NCI-H748 (cell line): ENCODE measurements around the gene TMEM52.

ENCODE experiments used
- DNase-seq: peaks from one replicate; lab custom pipeline; 2025; ENCODE audit not compliant: unreplicated experiment; lab: John Stamatoyannopoulos, UW

The TMEM52 gene

DNA sequence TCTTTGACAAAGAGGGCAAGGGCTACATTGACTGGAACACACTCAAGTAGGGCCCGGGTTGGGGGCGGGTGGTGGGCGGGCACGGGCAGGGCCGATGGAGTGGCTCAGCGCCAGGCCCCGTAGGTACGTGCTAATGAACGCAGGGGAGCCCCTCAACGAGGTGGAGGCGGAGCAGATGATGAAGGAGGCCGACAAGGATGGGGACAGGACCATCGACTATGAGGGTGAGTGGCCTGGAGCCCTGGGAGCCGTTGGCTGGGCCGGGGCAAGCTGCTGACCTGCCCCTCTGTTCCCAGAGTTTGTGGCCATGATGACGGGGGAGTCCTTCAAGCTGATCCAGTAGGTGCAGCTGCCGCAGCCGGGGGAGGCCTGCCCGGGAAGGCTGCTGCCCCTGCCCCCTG, 2.2 kb downstream of the TMEM52 start:
- DNase-seq, result no peak

- DNase-seq, result no peak
Measured at GRCh38 chr1:1915911-1916840, 2.9 kb downstream of the TMEM52 start.

DNA sequence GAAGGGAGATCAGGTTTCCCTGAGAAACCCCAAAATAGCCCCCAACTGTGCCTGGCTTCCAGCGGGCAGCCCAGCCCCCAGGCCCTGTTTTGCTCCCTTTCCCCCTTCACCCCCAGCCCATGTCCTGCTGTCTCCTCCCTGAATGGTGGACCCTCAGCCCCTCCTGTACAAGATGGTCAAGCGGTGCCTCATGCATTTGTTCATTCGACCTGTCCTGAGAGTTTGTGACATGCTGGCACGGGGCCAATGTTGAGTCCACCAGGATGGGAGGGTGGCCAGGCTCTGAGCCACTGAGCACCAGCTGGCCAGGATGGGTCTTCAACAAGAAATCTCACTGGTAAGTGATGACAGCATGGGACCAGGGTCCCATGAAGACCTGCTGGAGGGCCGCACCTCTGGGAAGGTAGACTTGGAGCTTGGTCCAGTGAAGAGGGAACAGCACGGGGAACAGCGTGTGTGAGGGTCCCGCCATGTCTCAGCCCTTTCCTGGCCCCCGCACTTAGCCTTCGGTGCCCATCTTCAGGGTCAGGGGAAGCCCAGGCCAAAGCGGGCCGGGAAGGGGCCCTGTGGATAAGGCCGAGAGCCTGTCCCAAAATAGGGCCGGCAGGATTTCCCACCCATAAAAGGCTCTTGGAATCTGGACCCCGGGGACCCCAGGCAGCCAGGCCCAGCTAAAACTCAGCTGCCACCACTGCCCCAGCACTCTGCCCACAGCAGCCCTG, 3.9 kb downstream of the TMEM52 start, which contains the start of gene CALML6:
TSS of gene CALML6 (plus strand) at position 290 of the 722 bp plus-strand sequence. CDS start at position 311, 21 bp downstream.
- DNase-seq, result no peak

DNA sequence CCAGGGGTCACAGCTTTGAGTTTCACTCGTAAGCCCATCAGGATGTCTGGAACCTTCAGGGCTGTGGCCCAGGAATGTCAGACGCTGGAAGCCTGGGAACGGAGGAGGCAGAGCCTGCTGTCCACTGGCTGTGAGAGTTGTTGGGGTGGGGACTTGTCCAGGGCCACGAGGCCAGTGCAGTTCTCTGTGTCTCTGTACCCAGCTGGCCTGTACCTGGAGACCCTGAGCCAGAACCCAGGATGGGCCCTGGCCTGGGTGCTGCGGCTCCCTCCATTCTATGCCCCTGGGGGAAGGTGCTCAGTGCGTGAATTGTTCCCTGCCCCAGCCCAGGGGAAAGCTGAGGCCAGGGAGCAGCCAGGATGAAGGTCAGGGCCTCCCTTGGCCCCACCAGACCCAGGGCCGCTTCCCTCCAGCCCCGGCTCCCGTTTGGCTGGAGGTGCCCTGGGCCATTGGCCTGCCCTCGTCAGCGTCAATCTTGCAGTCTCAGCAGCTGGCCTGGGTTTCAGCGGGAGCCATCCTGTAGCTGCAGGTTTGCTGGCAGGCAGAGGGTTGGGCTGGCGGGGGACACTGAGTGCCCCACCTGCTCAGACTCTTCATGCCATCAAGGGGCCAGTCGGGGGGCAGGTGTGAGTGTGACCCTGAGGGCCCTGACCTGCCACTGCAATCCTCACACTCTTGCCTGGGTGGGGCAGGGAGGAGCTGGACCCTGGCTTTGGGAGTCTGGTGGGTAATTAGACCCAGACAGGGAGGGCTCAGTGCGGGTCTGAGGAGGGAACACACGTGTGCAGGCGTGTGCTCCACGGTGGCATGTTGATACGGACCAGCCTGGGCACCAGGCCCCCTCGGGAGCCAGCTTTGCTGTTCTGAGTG, 4.7 kb downstream of the TMEM52 start:
- no peak for DNase-seq

GRCh38 chr1:1911350-1912041, 7.6 kb downstream of the TMEM52 start:
- DNase-seq, result no peak

DNA sequence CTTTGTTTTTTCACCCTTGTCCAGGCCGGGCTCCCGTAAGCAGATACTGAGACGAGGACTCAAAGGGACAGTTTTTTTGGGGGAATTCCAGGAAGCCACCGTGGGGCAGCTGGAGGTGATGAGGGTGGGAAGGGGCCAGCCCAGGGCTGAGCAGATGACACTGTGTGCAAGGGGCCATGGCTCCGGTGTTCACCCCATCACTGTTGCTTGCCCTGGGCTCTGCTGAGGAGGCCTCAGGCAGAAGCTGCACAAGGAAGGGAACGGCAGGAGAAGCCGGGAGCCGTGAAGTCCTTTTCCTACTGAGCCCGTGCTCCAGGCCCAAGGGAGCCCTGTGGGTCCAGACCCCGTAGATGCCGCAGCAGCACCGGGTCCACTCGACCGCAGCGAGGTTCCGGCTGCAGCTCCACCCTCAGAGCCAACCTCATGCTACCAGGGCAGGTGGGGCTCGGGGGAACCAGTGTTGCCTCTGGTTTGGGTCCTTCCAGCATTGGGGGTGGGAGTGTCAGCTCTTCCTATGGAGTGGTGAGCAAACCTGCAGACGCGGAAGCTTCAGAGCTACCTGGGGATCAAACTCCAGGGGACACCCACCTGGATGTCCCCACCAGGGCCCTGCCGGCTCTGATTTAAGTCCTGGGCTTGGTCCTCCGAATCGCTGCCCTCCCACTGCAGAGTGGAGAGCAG, 8.3 kb downstream of the TMEM52 start:
- no peak for DNase-seq

- DNase-seq, result no peak
Measured at GRCh38 chr1:1910033-1910465, 9.0 kb downstream of the TMEM52 start.

GRCh38 chr1:1908506-1908791, 10.6 kb downstream of the TMEM52 start:
- DNase-seq, result no peak

DNA sequence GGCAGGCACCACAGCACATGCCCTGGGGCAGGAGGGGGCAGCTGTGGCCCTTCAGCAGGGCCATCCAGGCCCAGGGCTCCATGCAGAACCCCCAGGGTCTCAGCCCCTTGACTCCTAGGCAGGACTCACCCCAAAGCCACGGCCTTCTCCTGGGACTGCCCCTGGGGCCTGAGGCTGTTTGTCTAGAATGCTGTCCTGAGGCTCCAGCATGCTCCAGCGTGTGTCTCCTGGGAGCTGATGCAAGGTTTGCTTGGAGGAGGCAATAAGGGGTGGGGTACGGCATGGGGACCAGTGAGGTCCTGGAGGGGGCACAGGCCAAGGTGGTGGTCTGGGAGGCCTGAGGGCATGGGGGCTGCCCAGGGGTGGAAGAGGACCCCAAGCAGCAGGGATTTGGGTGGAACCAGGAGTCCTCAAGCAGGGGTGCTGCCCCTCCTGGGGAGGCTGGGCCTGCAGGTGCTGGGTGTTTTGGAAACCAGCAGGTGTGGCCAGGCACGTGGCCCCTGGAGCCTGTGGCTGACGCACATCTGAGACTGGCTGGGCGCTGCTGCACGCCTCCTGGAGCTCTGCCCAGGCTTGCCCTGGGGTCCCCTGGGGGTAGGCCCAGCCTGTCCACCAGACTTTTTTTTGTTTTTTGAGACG, 11.9 kb downstream of the TMEM52 start:
- DNase-seq, result no peak

DNA sequence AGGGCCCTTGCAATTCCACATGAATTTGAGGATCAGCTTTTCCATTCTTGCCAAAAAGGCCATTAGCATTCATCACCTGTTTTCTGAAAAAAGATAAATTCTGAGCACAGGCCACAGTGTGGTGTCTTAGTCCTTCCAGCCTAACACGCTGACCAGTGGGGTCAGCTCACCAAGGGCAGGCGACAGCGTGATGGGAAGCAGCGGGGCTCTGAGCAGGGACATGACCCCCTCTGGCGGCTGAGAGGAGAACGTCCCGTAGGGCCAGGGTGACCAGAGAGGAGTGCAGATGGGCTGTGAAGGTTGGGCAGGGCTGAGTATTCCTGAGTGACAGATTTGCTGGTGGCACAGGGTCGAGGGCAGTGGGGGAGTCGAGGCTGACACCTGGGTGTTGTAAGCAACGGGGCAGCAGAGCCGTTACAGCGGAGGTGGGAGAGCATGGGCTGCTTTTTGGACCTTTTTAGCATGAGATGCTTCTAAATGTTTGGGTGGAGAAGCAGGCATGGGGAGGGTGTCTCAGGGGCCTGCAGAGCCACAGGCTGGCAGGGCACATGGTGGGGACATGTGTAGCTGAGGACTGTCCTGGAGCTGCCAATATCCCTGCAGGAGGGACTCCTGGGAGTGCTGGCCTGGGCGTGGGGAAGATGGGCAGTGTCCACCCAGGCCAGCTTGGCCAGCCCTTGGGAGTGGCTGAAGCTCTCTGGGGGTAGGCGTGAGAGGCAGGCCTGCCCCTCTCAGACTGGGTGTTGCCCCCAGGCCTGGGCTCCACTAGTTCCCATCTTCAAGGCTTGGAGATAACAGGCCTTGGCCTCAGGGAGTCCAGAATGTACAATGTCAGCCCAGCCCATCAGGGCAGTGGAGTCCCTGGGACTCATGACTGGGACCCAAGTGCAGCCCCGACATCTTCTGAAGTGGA, 12.6 kb downstream of the TMEM52 start:
- DNase-seq, result peak; percentile 68

DNA sequence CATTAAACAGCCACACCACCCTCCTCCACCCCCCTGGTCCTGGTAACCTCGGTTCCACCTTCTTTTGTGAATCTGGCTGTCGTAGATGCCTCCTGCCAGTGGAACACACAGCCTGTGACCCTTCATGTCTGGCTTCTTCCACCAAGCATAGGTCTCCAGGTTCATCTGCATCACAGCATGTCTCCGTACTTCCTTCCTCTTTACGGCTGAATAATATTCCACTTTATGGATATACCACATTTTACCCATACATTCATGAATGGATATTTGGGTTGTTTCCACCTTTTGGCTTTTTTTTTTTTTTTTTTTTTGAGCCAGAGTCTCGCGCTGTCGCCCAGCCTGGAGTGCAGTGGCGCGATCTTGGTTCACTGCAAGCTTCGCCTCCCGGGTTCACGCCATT, 15.9 kb downstream of the TMEM52 start:
- no peak for DNase-seq

- no peak for DNase-seq
Measured at GRCh38 chr1:1901641-1902294, 17.3 kb downstream of the TMEM52 start.

DNA sequence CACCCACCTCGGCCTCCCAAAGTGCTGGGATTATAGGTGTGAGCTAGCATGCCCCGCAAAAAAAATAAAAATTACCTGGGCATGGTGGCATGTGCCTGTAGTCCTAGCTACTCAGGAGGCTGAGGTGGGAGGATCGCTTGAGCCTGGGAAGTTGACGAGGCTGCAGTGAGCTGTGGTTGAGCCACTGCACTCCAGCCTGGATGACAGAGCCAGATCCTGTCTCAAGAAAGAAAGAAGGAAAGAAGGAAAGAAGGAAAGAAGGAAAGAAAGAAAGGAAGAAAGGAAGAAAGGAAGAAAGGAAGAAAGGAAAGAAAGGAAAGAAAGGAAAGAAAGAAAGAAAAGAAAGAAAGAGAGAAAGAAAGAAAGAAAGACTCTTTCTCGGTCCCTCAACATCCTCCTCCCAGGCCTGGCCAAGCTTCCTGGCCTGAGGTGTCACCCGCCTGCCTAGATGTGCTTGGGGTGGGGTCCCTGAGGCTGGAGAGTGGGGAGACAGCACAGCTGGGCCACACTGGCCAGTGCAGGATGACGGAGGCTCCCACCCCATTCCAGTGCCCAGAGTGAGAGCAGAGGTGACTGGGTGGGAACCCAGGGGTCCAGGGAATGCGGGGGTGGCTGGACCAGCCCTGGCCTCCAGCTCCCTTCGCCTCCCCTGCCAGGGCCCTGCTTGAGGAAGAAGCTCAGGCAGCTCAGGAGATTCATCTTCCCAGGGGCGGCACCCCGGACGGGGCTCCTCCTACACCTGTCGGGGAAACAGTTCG, 18.0 kb downstream of the TMEM52 start:
- DNase-seq, result no peak

GRCh38 chr1:1899967-1900327, 19.1 kb downstream of the TMEM52 start:
- DNase-seq, result no peak

- DNase-seq, result peak; percentile 7
Measured at GRCh38 chr1:1899266-1899966, 19.7 kb downstream of the TMEM52 start.

DNA sequence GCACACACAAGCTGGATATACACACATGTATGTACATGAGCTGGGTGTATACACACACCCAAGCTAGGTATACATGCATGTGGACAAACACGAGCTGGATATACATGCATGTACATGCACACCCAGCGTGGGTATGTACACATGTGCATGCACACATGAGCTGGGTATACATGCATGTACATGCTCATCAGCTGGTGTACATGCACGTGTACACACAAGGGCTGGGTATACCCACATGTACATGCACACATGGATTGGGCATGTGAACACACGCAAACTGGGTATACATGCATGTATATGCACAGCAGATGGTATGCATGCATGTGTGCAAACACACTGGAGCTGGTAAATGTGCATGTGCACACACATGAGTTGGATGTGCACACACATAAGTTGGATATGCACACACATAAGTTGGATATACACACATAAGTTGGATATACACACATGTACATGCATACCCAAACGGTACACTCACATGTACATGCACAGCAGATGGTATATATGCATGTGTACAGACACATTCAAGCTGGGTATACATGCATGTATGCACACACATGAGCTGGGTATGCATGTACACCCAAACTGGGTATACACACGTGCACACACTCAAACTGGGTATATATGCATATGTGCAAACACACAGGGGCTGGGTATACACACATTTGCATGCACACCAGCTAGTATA, 20.7 kb downstream of the TMEM52 start:
- no peak for DNase-seq
